Stomach (tissue), 4 donors: ENCODE results near the gene VIT.

Source experiments
- CTCF ChIP-seq, 7 experiments: fragments of 450-650 bp in 4 of 7; fragments of 200-600 bp in 3 of 7; sonication (generic) in 3 of 7; IDR thresholded peaks; one replicate each; pipeline ENCODE4 v1.5.1; 2016 to 2019; ENCODE audit warnings: antibody characterized with exemption in 7 of 7, control low read depth in 2 of 7, mild to moderate bottlenecking in 1 of 7
- EP300 ChIP-seq: sonication (generic); formaldehyde crosslinking; IDR thresholded peaks from one replicate; pipeline ENCODE4 v1.6.1; 2017; ENCODE audit warnings: antibody characterized with exemption
- POLR2A ChIP-seq, 4 donors: fragments of 450-650 bp; IDR thresholded peaks; one replicate each; pipeline ENCODE4 v1.6.1; 2016; ENCODE audit warnings: antibody characterized with exemption in 4 of 4, control low read depth in 2 of 4, mild to moderate bottlenecking in 1 of 4, moderate library complexity in 1 of 4
- POLR2AphosphoS5 ChIP-seq, 3 donors: sonication (generic); formaldehyde crosslinking; IDR thresholded peaks; one replicate each; pipeline ENCODE4 v1.6.1; 2016; ENCODE audit warnings: antibody characterized with exemption in 3 of 3

GRCh38 chr2:36834731-36835524, 138.4 kb downstream of the VIT start:
- TF ChIP-seq CTCF (IDR thresholded peaks at IDR 0.05) (no peak), POLR2A (IDR thresholded peaks at IDR 0.05) (no peak), EP300 (no peak), POLR2AphosphoS5 (IDR thresholded peaks at IDR 0.05) (no peak)
